Stimulated activated naive CD8-positive, alpha-beta T cell treated with anti-CD3 and anti-CD28 coated beads, Interleukin-15, Interleukin-2, amounts not matched to agents 100 U/mL and 50 U/mL, for 24 hours (primary cell): Measurements from ENCODE around the gene GUCY2C.

Experiments used
- ATAC-seq: fragments of 150-1000 bp; cut with Tn5 transposase; one replicate; pipeline ENCODE4 v1.10.0; 2021
- DNase-seq: peaks from one replicate; pipeline ENCODE4 v3.0.0; 2021

The GUCY2C gene

GRCh38 chr12:14570231-14570630, 126.2 kb downstream of the GUCY2C start:
- no peak for ATAC-seq
- DNase-seq = no peak

- ATAC-seq = peak; percentile 55
- peak; percentile 21 for DNase-seq
These were observed 128.8 kb downstream of the GUCY2C start, which contains the start of gene PLBD1 for GRCh38 chr12:14567351-14568162. Gene PLBD1 (minus strand): TSS chr12:14567883. CDS start chr12:14567696, 187 bp downstream.

- no peak for DNase-seq
These were observed 132.0 kb downstream of the GUCY2C start for GRCh38 chr12:14564336-14564959.

GRCh38 chr12:14563046-14563445, 133.4 kb downstream of the GUCY2C start:
- DNase-seq = no peak
- no peak for ATAC-seq

More at GRCh38 chr12:14564336-14564959, 132.0 kb downstream of the GUCY2C start:
- no peak for ATAC-seq
